Endothelial cell of umbilical vein (primary cell): ENCODE measurements around the gene WDR41. TPM values are rescaled to one million over a fixed set of nuclear protein-coding genes. Genes with fewer than 3 reads are reported as not detected.

Source experiments
- BruUV-seq: library from RNA; stranded (reverse); fragments of 400-500 nt; replicated peaks from 2 replicates; lab custom pipeline; 2021; lab: Mats Ljungman, UMichigan
- CTCF ChIA-PET: fragments of 300-600, 350-600 bp; sonication (Branson Sonifier 250); formaldehyde crosslinking; loops from one replicate; lab custom pipeline; 2021; ENCODE audit warnings: antibody characterized with exemption, inconsistent platforms; lab: Charles Lee
- POLR2A ChIA-PET: fragments of 300-600, 350-600 bp; sonication (Branson Sonifier 250); formaldehyde crosslinking; loops from one replicate; lab custom pipeline; 2021; ENCODE audit warnings: antibody characterized with exemption, inconsistent platforms; lab: Charles Lee
- DNase-seq: peaks from one replicate; pipeline ENCODE4 v3.0.0-alpha.2; 2011; ENCODE audit warnings: low read depth, low spot score
- FAIRE-seq: peaks from 2 replicates; lab custom pipeline; 2011; peaks lifted over from hg19 to GRCh38; lab: Jason Lieb, UNC
- H2AFZ ChIP-seq: 2 replicates; pipeline ENCODE4 v1.6.0; 2012; ENCODE audit warnings: low read depth, low read length, control low read depth, inconsistent platforms
- H3K27ac ChIP-seq: 2 replicates; pipeline ENCODE4 v1.5.1; 2011; ENCODE audit warnings: low read depth, mild to moderate bottlenecking, control low read depth, low read length, moderate library complexity; ENCODE audit not compliant: insufficient read depth
- H3K27me3 ChIP-seq, 2 experiments: 2 replicates each; pipeline versions ENCODE4 v1.6.0 to v1.6.1; 2011; ENCODE audit warnings: low read length in 2 of 2, mixed read lengths in 1 of 2; ENCODE audit not compliant: control insufficient read depth in 2 of 2, insufficient read depth in 2 of 2
- H3K36me3 ChIP-seq, 2 experiments: 2 replicates in 1 of 2; 3 replicates in 1 of 2; pipeline ENCODE4 v1.5.1; 2011; ENCODE audit warnings: low read length in 2 of 2, mild to moderate bottlenecking in 1 of 2, moderate library complexity in 1 of 2; ENCODE audit not compliant: control insufficient read depth in 2 of 2, insufficient read depth in 2 of 2; ENCODE audit errors: extremely low read depth in 1 of 2
- H3K4me1 ChIP-seq: 3 replicates; pipeline ENCODE4 v1.5.1; 2011; ENCODE audit warnings: mild to moderate bottlenecking, low read length; ENCODE audit not compliant: control insufficient read depth, insufficient read depth; ENCODE audit errors: extremely low read depth
- H3K4me2 ChIP-seq: 2 replicates; pipeline ENCODE4 v1.6.1; 2011; ENCODE audit warnings: low read length, control low read depth, mixed read lengths; ENCODE audit not compliant: insufficient read depth
- H3K4me3 ChIP-seq, 3 experiments: fragments of 200-600 bp in 1 of 3; sonication (generic), shearing (Covaris generic) in 1 of 3; replicated peaks in 1 of 3; 2 replicates each; pipeline ENCODE4 v1.5.1; 2011 to 2016; ENCODE audit warnings: control low read depth in 3 of 3, low read length in 3 of 3, mild to moderate bottlenecking in 2 of 3, inconsistent platforms in 1 of 3, low read depth in 1 of 3, moderate library complexity in 1 of 3; ENCODE audit not compliant: insufficient read depth in 1 of 3
- H3K79me2 ChIP-seq: 2 replicates; pipeline ENCODE4 v1.6.0; 2012; ENCODE audit warnings: low read length, inconsistent platforms; ENCODE audit not compliant: control insufficient read depth, insufficient read depth
- H3K9ac ChIP-seq: replicated peaks from 2 replicates; pipeline ENCODE3; 2011; ENCODE audit warnings: low read length, control low read depth; ENCODE audit not compliant: insufficient read depth; ENCODE audit errors: extremely low read depth
- H3K9me1 ChIP-seq: replicated peaks from 3 replicates; pipeline ENCODE4 v1.6.0; 2011; ENCODE audit warnings: mild to moderate bottlenecking, low read length; ENCODE audit not compliant: control insufficient read depth, insufficient read depth; ENCODE audit errors: extremely low read depth
- H3K9me3 ChIP-seq: replicated peaks from 2 replicates; pipeline ENCODE4 v1.5.1; 2012; ENCODE audit warnings: low read length, inconsistent platforms; ENCODE audit not compliant: control insufficient read depth, insufficient read depth
- H4K20me1 ChIP-seq: replicated peaks from 2 replicates; pipeline ENCODE3; 2011; ENCODE audit warnings: mild to moderate bottlenecking, low read length; ENCODE audit not compliant: control insufficient read depth, insufficient read depth; ENCODE audit errors: extremely low read depth
- EZH2 ChIP-seq: IDR thresholded peaks from 2 replicates; pipeline ENCODE4 v1.6.1; 2012; ENCODE audit warnings: borderline replicate concordance, low read depth, mild to moderate bottlenecking, moderate library complexity, low read length, inconsistent platforms; ENCODE audit not compliant: severe bottlenecking
- FOS ChIP-seq: IDR thresholded peaks from 2 replicates; pipeline ENCODE4 v1.6.1; 2011; ENCODE audit warnings: mild to moderate bottlenecking, low read length, moderate library complexity, borderline replicate concordance; ENCODE audit not compliant: insufficient read depth
- GATA2 ChIP-seq: IDR thresholded peaks from 2 replicates; pipeline ENCODE4 v1.7.0; 2011; ENCODE audit warnings: low read depth, mild to moderate bottlenecking, moderate library complexity, mixed read lengths, low read length; ENCODE audit not compliant: insufficient read length, insufficient read depth
- JUN ChIP-seq: IDR thresholded peaks from 2 replicates; pipeline ENCODE4 v1.6.1; 2011; ENCODE audit warnings: borderline replicate concordance, low read depth; ENCODE audit not compliant: insufficient read length, insufficient read depth
- MYC ChIP-seq: IDR thresholded peaks from one replicate; pipeline ENCODE4 v1.6.1; 2011; ENCODE audit warnings: mild to moderate bottlenecking, low read depth, low read length
- POLR2A ChIP-seq: IDR thresholded peaks from 2 replicates; pipeline ENCODE4 v1.6.1; 2012; ENCODE audit warnings: low read depth, mild to moderate bottlenecking, control low read depth, low read length
- POLR2AphosphoS5 ChIP-seq: IDR thresholded peaks from 2 replicates; pipeline ENCODE4 v1.6.1; 2012; ENCODE audit warnings: low read depth, mild to moderate bottlenecking, control low read depth, low read length, moderate library complexity; ENCODE audit not compliant: insufficient read depth
- dilution Hi-C: fragments of 300-500 bp; cut with MboI; formaldehyde crosslinking; loops from one replicate; pipeline ENCODE4 v1.15.0; 2019; ENCODE audit warnings: low sequenced_read_pairs; ENCODE audit not compliant: extremely low pct_ligation_motif_present
- intact Hi-C: fragments of 100-400 bp; cut with micrococcal nuclease; formaldehyde crosslinking; loops from one replicate; pipeline ENCODE4 v1.10.0; 2022
- polyA plus RNA-seq, 4 experiments: library from polyadenylated mRNA; depleted of rRNA in 3 of 4; stranded (reverse) in 3 of 4; unstranded in 1 of 4; fragments of >200 nt; gene quantifications; 2 replicates each; pipeline versions ENCODE4 v1.2.1 to v1.2.3, GENCODE V29; 2011 to 2012; ENCODE audit warnings: missing spikeins in 1 of 4
- total RNA-seq: library from RNA; stranded (reverse); gene quantifications from 2 replicates; pipeline ENCODE4 v1.2.3, GENCODE V29; 2021
- TF ChIP-seq, protein P1 (sequence below), 2 donors: IDR thresholded peaks; 1 replicate in 1 of 2; 2 replicates in 1 of 2; pipeline ENCODE4 v1.5.1; 2011; ENCODE audit warnings: low read length in 2 of 2, mild to moderate bottlenecking in 2 of 2, moderate library complexity in 2 of 2, control low read depth in 1 of 2, inconsistent platforms in 1 of 2, low read depth in 1 of 2; ENCODE audit not compliant: insufficient read depth in 1 of 2; ENCODE audit errors: extremely low read depth in 1 of 2
- TF ChIP-seq, protein P2 (sequence below): IDR thresholded peaks from 2 replicates; pipeline ENCODE4 v1.6.1; 2011; ENCODE audit not compliant: insufficient read depth, insufficient read length

The WDR41 gene
- total and polyA plus RNA-seq, 2 donors (not counting 3 experiments of a cell fraction or from before 2014, with no cell fraction given), result 10.2 to 33.6 TPM

DNA sequence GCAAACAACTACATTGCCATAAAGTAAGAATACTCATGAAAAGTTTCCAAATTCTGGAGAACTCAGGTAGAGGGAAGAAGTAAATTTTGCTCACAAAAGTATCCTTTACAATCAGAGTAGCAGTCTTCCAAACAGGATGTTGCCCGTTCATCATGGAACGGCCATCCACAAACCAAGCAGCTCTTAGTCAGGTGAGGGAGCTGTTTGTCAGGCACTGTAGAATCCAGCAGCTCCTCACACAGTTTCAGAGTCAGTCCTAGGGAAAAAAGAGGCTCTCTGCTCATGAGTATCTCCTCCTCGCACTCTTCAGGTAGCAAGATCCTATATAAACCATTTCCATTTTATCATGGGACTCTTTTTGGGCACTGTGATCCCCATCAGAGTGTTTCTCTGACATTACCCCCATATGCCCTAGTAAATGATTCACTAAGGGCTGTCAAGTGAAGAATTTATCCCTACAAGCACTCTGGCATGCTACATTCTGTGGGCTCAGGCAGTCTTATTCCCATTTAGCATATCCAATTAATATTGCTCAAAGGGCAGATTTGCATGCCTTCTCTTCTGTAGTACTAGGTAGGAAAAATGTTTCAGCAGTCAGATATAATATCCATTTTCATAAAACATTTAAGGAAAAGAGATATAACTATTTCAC is 97.9 kb downstream of the WDR41 start:
- Histone ChIP-seq H3K9me3 (no peaks in the 10 kb centered on the region), H3K4me3 (no peak overlapping the region), H3K4me1 (no peaks in the 10 kb centered on the region), H3K27ac (no peak overlapping the region), H4K20me1 (no peaks in the 10 kb centered on the region), H3K9me1 (no peaks in the 10 kb centered on the region), H3K36me3 (no peaks in the 10 kb centered on the region), H3K4me2 (no peak overlapping the region), H3K79me2 (no peaks in the 10 kb centered on the region), H3K9ac (no peak overlapping the region), H2AFZ (no peak overlapping the region), H3K27me3 (no peaks in the 10 kb centered on the region)
- CTCF ChIA-PET, result no interaction called here
- FAIRE-seq (no peak), DNase-seq (no peak)
- dilution Hi-C loops (no loop called here), intact Hi-C loops (no loop called here)
- TF ChIP-seq POLR2A (no peak), JUN (no peak), GATA2 (no peak), POLR2AphosphoS5 (no peak), MYC (no peak), FOS (no peak), EZH2 (no peak)
- TF ChIP-seq, protein P1, sequence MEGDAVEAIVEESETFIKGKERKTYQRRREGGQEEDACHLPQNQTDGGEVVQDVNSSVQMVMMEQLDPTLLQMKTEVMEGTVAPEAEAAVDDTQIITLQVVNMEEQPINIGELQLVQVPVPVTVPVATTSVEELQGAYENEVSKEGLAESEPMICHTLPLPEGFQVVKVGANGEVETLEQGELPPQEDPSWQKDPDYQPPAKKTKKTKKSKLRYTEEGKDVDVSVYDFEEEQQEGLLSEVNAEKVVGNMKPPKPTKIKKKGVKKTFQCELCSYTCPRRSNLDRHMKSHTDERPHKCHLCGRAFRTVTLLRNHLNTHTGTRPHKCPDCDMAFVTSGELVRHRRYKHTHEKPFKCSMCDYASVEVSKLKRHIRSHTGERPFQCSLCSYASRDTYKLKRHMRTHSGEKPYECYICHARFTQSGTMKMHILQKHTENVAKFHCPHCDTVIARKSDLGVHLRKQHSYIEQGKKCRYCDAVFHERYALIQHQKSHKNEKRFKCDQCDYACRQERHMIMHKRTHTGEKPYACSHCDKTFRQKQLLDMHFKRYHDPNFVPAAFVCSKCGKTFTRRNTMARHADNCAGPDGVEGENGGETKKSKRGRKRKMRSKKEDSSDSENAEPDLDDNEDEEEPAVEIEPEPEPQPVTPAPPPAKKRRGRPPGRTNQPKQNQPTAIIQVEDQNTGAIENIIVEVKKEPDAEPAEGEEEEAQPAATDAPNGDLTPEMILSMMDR (IDR thresholded peaks at IDR 0.05; ENCODE audit: extremely low read depth in 1 of 2, insufficient read depth in 1 of 2, low read depth in 1 of 2, low read length in 2 of 2), result no peak
- TF ChIP-seq, protein P2, sequence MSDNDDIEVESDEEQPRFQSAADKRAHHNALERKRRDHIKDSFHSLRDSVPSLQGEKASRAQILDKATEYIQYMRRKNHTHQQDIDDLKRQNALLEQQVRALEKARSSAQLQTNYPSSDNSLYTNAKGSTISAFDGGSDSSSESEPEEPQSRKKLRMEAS, result no peak
- POLR2A ChIA-PET, result no interaction called here
- BruUV-seq, result no TSS peak
